Loucy (cell line): ENCODE measurements around the gene FAM107B.

Experiments
- EZH2phosphoT487 ChIP-seq: fragments of 200-600 bp; IDR thresholded peaks from 2 replicates; pipeline ENCODE4 v1.6.1; 2018; ENCODE audit warnings: antibody characterized with exemption, mild to moderate bottlenecking, moderate library complexity, borderline replicate concordance
- TF ChIP-seq, protein P1 (sequence below): fragments of 200-600 bp; sonication (generic); conservative IDR thresholded peaks from 2 replicates; pipeline ENCODE4 v1.5.1; 2014; ENCODE audit warnings: mild to moderate bottlenecking, antibody characterized with exemption, low read length

DNA sequence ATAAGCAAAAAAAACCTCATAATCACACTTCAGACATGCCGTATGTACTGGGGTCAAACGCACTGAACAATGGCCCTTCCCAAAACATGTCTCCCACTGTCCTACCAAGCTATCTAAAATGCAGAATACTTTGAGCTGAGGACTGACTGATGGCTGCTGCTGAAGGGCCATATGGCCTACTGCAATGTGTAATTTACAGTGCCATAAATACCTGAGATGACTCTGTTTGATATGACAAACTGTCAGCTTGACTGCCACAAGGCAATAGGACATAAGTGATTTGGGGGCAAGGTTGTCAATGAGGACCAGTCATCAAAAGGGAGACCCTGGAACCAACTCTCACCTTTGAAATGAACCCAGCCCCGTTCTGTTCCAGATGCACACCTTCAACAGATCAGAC lies 256.5 kb downstream of the FAM107B start:
- TF ChIP-seq, protein P1, sequence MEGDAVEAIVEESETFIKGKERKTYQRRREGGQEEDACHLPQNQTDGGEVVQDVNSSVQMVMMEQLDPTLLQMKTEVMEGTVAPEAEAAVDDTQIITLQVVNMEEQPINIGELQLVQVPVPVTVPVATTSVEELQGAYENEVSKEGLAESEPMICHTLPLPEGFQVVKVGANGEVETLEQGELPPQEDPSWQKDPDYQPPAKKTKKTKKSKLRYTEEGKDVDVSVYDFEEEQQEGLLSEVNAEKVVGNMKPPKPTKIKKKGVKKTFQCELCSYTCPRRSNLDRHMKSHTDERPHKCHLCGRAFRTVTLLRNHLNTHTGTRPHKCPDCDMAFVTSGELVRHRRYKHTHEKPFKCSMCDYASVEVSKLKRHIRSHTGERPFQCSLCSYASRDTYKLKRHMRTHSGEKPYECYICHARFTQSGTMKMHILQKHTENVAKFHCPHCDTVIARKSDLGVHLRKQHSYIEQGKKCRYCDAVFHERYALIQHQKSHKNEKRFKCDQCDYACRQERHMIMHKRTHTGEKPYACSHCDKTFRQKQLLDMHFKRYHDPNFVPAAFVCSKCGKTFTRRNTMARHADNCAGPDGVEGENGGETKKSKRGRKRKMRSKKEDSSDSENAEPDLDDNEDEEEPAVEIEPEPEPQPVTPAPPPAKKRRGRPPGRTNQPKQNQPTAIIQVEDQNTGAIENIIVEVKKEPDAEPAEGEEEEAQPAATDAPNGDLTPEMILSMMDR = no peak
- no peak for TF ChIP-seq EZH2phosphoT487
